CD4-positive, alpha-beta T cell (primary cell): ENCODE data around the gene RASAL2. TPM values are rescaled to one million over a fixed set of nuclear protein-coding genes. Genes with fewer than 3 reads are reported as not detected.

Experiments
- ATAC-seq: fragments of 200-7000 bp; cut with Tn5 transposase; one replicate; pipeline ENCODE4 v1.10.0; 2022; ENCODE audit warnings: mild to moderate bottlenecking; ENCODE audit not compliant: poor library complexity
- CTCF ChIA-PET: fragments of 350-600 bp; sonication (Branson Sonifier 250); formaldehyde crosslinking; loops from one replicate; lab custom pipeline; 2021; ENCODE audit warnings: antibody characterized with exemption, inconsistent platforms; lab: Charles Lee
- POLR2A ChIA-PET: fragments of 350-600 bp; sonication (Branson Sonifier 250); formaldehyde crosslinking; loops from one replicate; lab custom pipeline; 2021; ENCODE audit warnings: antibody characterized with exemption, inconsistent platforms; lab: Charles Lee
- DNase-seq, 14 experiments: peaks; one replicate each; pipeline ENCODE4 v3.0.0-alpha.2; 2013 to 2020; ENCODE audit warnings: mixed read lengths in 2 of 14
- H3K27ac ChIP-seq, 2 donors: one replicate each; pipeline versions ENCODE4 v1.5.1 to v1.7.0; 2013; ENCODE audit warnings: low read length in 2 of 2, low read depth in 1 of 2, mild to moderate bottlenecking in 1 of 2
- H3K27me3 ChIP-seq, 2 experiments: 1 replicate in 1 of 2; 2 replicates in 1 of 2; pipeline versions ENCODE4 v1.6.1 to v1.7.0; 2013; ENCODE audit warnings: low read length in 2 of 2, control low read depth in 1 of 2, mild to moderate bottlenecking in 1 of 2, moderate library complexity in 1 of 2; ENCODE audit not compliant: insufficient read depth in 2 of 2, control insufficient read depth in 1 of 2
- H3K36me3 ChIP-seq: one replicate; pipeline ENCODE4 v1.6.1; 2013; ENCODE audit warnings: low read length, control low read depth; ENCODE audit not compliant: insufficient read depth
- H3K4me1 ChIP-seq: one replicate; pipeline ENCODE4 v1.6.1; 2013; ENCODE audit warnings: low read length, control low read depth; ENCODE audit not compliant: insufficient read depth
- H3K4me3 ChIP-seq: one replicate; pipeline ENCODE4 v1.5.1; 2013; ENCODE audit warnings: mild to moderate bottlenecking, low read length, moderate library complexity
- H3K9me3 ChIP-seq, 2 experiments: 1 replicate in 1 of 2; 2 replicates in 1 of 2; pipeline versions ENCODE4 v1.6.1 to v1.7.0; 2013; ENCODE audit warnings: low read length in 2 of 2, mild to moderate bottlenecking in 2 of 2, control low read depth in 1 of 2, moderate library complexity in 1 of 2; ENCODE audit not compliant: control insufficient read depth in 1 of 2, insufficient read depth in 1 of 2
- H3K27ac Mint-ChIP-seq: one replicate; pipeline ENCODE4 v1.8.0; 2020; ENCODE audit warnings: mixed read lengths
- H3K27me3 Mint-ChIP-seq: one replicate; pipeline ENCODE4 v1.8.0; 2021; ENCODE audit warnings: mixed read lengths
- H3K36me3 Mint-ChIP-seq: one replicate; pipeline ENCODE4 v1.8.0; 2021; ENCODE audit warnings: low read depth, mixed read lengths
- H3K4me1 Mint-ChIP-seq: one replicate; pipeline ENCODE4 v1.8.0; 2021; ENCODE audit warnings: low read depth, mixed read lengths
- H3K4me3 Mint-ChIP-seq: one replicate; pipeline ENCODE4 v1.8.0; 2020; ENCODE audit warnings: mild to moderate bottlenecking, mixed read lengths
- H3K9me3 Mint-ChIP-seq: one replicate; pipeline ENCODE4 v1.8.0; 2020; ENCODE audit warnings: mixed read lengths
- CTCF ChIP-seq: fragments of 200-600 bp; IDR thresholded peaks from one replicate; pipeline ENCODE4 v1.8.0; 2022; ENCODE audit warnings: antibody characterized with exemption, mild to moderate bottlenecking
- intact Hi-C, 2 experiments: fragments of 100-400 bp; cut with DNase I in 1 of 2; cut with micrococcal nuclease in 1 of 2; formaldehyde crosslinking; loops; one replicate each; pipeline versions ENCODE4 v1.15.1 to v1.9.0; 2023 to 2025; cut with DNase I, micrococcal nuclease
- total RNA-seq, 174 experiments: library from RNA in 2 of 174; stranded (reverse) in 2 of 174; gene quantifications; one replicate each; pipeline ENCODE4 v1.2.3 and lab custom pipeline; 2021 to 2026

Gene RASAL2
- total RNA-seq, 2 experiments from 2014 or later, result 0.03 TPM; not detected in 1

GRCh38 chr1:178417858-178418257 lies 324.0 kb downstream of the RASAL2 start:
- Histone ChIP-seq H3K36me3 (no peaks in the 10 kb centered on the region), H3K27ac (no peak overlapping the region), H3K4me3 (no peak overlapping the region), H3K9me3 (peaks cover 0 to 4% of the 10 kb centered on the region in 2 experiments), H3K4me1 (no peaks in the 10 kb centered on the region), H3K27me3 (no peaks in the 10 kb centered on the region)
- H3K4me1 Mint-ChIP-seq, result no peaks in the 10 kb centered on the region
- H3K27ac Mint-ChIP-seq, result no peak overlapping the region
- DNase-seq (no peak), ATAC-seq (no peak)
- intact Hi-C loops, result no loop called here
- H3K9me3 Mint-ChIP-seq, result peaks cover 10% of the 10 kb centered on the region
- CTCF ChIA-PET, result no interaction called here
- no peak for TF ChIP-seq CTCF
- POLR2A ChIA-PET, result no interaction called here
- no peak overlapping the region for H3K4me3 Mint-ChIP-seq
- H3K27me3 Mint-ChIP-seq, result no peaks in the 10 kb centered on the region
- H3K36me3 Mint-ChIP-seq, result no peaks in the 10 kb centered on the region

- no peaks in the 10 kb centered on the region for H3K27me3 ChIP-seq
- no peaks in the 10 kb centered on the region for H3K4me1 ChIP-seq
- Mint-ChIP-seq H3K27ac (no peak overlapping the region), H3K9me3 (peaks cover 10% of the 10 kb centered on the region), H3K36me3 (no peaks in the 10 kb centered on the region), H3K4me1 (no peaks in the 10 kb centered on the region), H3K4me3 (no peak overlapping the region), H3K27me3 (peaks cover 2% of the 10 kb centered on the region)
- H3K27ac ChIP-seq, result no peak overlapping the region
- no peaks in the 10 kb centered on the region for H3K36me3 ChIP-seq
- intact Hi-C loops, result no loop called here
- POLR2A ChIA-PET, result no interaction called here
- TF ChIP-seq CTCF, result no peak
- H3K4me3 ChIP-seq, result no peak overlapping the region
- DNase-seq (no peak), ATAC-seq (no peak)
- peaks cover 0 to 4% of the 10 kb centered on the region in 2 experiments for H3K9me3 ChIP-seq
- CTCF ChIA-PET, result interaction anchor here (0.8 kb wide), 1 partner anchor 10 kb away, joined by 3 read pairs; no protein-coding TSS in a partner anchor
These were observed 324.5 kb downstream of the RASAL2 start for GRCh38 chr1:178418284-178418955.

GRCh38 chr1:178434360-178434759 lies 340.5 kb downstream of the RASAL2 start:
- DNase-seq, result no peak
- intact Hi-C loops, result no loop called here
- POLR2A ChIA-PET, result no interaction called here

More at GRCh38 chr1:178434360-178434759, 340.5 kb downstream of the RASAL2 start:
- TF ChIP-seq CTCF, result no peak
- Histone ChIP-seq H3K27me3 (peaks cover 0 to 6% of the 10 kb centered on the region in 2 experiments), H3K36me3 (no peaks in the 10 kb centered on the region), H3K9me3 (no peaks in the 10 kb centered on the region), H3K27ac (no peak overlapping the region), H3K4me3 (no peak overlapping the region), H3K4me1 (no peaks in the 10 kb centered on the region)
- ATAC-seq, result no peak
- Mint-ChIP-seq H3K4me1 (no peaks in the 10 kb centered on the region), H3K4me3 (no peak overlapping the region), H3K9me3 (no peaks in the 10 kb centered on the region), H3K27ac (no peak overlapping the region), H3K36me3 (no peaks in the 10 kb centered on the region), H3K27me3 (peaks cover 10% of the 10 kb centered on the region)
- CTCF ChIA-PET, result no interaction called here
